IPS DF 4.7 (cell line): ENCODE measurements around the gene MRFAP1L1.
"Not testable (repeated sequence)": the region's sequence is repeated elsewhere in the genome, so short reads cannot be mapped to it uniquely, and the experiment has no call there.

Source experiments
- DNase-seq: peaks from one replicate; pipeline ENCODE4 v3.0.0-alpha.2; 2013; ENCODE audit warnings: low spot score; ENCODE audit errors: extremely low read depth

MRFAP1L1 gene

DNA sequence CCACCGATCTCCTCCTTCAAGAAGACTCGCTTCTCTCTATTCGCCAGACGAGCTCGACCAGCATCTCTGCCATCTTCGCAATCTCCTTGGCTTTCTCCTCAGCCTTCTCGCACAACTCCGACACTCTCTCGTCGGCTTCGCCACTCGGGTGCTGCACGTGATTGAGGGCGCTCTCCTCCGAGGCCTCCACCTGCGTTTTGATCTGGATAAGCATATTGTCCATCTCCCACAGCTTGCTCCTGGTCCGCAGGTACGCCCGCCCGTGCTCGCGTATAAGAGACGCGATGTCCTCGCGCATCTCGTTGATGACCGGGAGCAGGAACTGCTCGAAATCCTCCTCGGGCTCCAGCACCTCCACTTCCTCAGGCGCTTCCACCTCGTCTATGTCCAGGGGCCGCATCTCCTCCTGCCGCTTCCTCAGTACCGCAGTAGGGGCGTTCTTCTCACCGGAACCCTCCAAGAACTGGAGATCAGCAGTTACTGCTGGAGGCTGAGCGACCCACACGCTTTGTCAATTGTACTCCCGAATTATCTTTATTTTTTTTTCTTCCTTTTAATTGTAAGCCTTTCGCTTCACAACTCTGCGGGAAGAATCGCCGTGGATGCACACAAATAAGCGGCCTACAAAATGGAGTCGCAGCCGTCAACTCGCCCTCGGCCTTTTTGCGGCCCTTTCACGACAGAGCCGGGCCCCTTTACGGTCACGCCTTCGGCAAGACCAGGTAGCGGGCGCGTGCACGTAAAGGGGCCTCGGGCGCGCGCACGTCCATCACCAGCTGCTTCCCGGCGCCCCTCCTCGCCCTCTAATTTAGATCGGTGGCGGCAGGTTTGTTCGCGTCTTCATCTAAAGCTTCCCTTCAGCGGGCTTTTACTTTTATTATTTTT lies at the start of gene MRFAP1L1:
MRFAP1L1 (minus strand) TSS at position 636 of the 885 bp plus-strand sequence; CDS start at position 400, 236 bp downstream.
- DNase-seq: peak; percentile 72

- no peak for DNase-seq
Measured at GRCh38 chr4:6758728-6759127, 49.1 kb upstream of the MRFAP1L1 start.

GRCh38 chr4:6756345-6756744 lies 46.7 kb upstream of the MRFAP1L1 start:
- DNase-seq: not testable (repeated sequence)

DNA sequence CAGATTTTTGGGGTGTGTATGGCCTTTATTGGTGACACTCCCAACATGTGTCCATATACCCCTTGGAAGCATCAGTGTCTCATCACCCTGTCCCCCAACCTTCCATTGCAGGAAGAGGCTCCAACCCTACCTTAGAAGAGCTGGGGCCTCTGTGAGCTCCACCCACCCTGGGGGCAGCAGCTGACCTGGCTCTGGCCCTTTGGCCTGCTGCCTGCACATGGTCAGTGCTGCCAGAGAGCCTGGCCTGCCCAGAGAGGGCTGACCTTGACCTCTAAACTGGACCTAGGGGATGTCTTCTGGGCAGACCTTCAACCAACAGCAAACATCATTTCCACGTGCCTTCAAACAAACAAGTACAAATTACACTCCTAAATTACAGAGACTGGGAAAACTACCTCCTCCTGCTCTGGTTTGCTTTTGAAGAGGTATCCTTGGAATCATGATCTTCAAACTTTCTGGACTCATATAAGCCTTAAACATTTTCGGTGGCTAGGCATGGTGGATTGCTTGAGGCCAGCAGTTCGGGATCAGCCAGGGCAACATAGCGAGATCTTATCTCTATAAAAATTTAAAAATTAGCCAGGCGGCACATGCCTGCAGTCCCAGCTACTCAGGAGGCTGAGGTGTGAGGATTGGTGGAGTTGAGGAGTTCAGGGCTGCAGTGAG lies 45.6 kb upstream of the MRFAP1L1 start:
- no peak for DNase-seq

- no peak for DNase-seq
Measured at GRCh38 chr4:6754481-6755087, 44.9 kb upstream of the MRFAP1L1 start.

DNA sequence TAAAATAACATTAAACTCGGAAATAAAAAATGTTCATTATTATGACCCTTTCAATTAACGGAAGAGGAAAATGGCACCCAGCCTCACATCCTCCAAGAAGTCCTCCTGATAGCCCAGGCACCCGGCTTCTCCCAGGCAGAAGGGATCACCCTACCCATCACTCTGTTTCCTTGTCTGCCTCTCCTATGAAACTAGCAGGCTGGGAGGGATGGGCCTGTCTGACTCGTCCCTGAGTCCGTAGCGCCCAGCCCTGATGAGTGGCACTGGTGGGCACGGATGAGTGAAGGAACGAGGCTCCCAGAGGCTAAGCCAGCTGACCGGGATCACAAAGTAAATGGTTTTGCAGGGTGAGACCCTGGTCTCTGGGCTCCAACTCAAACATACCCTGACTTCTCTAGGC lies 44.2 kb upstream of the MRFAP1L1 start:
- DNase-seq: no peak

DNA sequence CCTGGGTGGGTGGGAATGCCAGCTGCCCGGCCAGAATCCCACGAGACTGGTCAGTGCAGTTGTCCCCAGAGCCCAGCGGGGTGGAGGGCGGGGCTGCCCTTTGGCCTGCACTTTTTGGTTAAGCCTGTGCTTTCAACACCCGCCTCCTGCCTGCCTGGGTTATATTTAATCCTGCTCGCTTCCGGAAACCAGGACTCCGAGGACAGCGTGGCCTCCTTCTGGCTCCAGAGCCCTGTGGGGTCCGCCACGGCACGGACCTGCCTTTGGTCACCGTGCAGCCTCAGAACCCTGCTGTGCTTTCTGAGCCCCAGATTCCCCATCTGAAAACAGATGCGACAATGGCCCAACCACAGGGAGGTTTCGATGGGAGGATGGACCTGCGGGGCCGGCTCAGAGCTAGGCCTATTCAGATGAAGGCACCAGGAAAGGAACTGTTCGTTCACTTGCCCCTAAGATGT lies 43.5 kb upstream of the MRFAP1L1 start:
- DNase-seq: no peak

DNA sequence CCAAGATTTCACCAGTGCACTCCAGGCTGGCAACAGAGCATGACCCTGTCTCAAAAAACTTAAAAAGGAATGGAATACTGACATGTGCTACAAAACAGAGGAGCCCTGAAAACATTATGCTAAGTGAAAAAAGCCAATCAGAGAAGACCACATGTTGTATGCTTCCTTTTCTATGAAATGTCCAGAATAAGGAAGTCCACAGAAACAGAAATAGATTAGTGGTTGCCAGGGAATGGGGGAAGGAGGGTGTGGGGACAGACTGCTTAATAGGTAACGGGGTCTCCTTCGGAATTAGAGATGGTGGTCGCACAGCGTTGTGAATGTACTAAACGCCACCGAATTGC lies 42.8 kb upstream of the MRFAP1L1 start:
- no peak for DNase-seq

GRCh38 chr4:6751611-6752485 lies 42.2 kb upstream of the MRFAP1L1 start:
- DNase-seq: no peak

DNA sequence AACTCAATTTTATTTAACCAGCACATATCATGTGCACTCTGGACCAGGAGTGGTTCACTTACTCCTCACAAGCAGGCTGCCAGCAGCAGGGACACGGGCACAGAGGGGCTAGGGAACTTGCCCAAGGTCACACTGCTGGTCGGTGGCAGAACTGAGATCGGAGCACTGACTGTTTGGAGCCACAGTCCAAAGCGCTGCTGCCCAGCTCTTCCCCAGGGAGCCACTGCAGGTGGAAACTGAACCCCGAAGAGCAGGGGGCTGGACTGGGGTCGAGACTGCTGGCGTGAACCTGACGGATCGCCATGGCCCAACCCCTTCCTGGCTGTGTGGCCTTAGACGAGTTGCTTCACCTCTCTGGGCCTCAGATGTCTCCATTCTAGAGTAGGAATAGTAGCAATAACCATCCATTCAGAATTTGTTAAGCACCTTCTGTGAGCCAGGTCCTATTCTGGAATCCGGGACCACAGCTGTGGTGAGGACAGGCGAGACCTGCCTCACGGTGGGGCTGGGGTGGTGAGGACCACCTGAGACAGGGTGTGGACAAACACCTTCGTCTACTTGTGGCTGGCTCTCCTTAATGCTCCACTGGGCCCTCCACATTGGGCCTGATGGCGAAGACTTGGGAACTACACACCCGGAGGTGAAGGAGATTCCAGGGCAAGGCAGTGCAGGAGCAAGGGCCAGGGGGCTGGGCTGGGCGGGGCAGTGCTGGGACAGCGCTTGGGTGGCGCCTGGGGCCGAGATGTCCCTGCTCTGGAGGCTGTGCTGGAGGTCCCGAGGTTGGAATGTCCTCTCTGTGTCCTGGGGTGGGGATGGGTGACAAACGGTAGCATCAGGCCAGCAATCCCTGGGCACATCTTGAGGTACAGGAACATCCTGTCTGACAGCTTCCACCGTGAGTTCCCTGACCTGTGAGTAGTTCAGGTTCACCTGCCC lies 40.9 kb upstream of the MRFAP1L1 start:
- no peak for DNase-seq

DNA sequence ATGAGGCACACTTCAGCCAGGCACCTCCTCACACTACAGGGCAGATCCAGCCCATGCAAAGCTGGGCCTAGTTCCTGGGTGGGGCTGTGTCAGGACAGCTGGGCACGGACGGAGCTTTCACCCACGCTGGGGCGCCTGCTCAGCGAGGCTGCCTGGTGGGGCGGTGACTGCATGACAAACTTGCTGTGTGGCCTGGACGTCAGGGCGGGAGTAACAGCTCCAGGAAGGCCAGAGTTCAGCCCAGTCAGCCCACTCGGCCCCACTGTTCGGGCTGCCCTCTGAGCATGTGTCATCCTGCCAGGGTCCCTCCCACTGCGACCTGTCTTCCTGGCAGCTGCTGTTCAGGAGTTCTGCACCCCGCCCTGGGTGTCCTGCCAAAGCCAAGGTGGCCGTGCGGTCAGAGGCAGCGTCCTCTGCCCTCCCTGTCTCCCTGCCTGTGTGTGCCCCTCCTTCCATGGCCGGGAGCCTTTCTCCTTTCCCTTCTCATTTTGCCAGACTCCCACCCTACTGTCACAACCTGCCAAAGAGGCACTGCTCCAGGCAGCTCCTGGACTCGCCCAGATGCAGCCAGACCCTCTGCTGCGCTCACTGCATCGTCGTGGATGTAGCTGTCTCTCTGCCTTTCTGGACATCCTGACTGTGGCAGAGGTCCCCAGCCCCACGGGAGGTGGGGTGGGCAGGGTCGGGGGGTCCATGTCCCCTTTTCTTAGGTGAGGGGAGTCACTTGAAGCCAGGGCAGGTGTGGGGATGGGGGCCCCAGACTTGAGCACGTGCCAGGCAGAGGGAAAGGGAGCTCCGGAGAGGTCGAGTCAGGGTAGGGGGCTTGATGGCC lies 39.9 kb upstream of the MRFAP1L1 start:
- no peak for DNase-seq

DNA sequence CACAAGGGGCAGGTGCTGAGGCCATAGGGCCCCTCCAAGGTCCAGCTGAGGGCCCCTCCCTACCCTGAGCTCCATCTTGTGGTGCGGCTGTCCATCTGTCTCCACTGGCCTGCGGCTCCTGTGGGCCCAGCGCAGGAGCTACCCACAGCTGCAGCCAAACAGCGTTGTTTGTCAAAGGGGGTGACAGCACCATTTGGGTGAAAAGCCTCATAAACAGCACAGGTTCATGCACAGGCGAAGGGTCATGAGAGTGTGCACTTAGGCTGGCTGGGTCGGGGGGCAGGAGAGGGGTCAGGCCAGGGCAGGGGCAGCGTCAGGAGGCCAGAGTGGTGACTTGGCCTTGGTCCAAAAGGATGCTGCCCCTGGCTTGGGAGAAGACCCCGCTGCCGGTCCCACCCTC lies 38.6 kb upstream of the MRFAP1L1 start:
- no peak for DNase-seq

DNA sequence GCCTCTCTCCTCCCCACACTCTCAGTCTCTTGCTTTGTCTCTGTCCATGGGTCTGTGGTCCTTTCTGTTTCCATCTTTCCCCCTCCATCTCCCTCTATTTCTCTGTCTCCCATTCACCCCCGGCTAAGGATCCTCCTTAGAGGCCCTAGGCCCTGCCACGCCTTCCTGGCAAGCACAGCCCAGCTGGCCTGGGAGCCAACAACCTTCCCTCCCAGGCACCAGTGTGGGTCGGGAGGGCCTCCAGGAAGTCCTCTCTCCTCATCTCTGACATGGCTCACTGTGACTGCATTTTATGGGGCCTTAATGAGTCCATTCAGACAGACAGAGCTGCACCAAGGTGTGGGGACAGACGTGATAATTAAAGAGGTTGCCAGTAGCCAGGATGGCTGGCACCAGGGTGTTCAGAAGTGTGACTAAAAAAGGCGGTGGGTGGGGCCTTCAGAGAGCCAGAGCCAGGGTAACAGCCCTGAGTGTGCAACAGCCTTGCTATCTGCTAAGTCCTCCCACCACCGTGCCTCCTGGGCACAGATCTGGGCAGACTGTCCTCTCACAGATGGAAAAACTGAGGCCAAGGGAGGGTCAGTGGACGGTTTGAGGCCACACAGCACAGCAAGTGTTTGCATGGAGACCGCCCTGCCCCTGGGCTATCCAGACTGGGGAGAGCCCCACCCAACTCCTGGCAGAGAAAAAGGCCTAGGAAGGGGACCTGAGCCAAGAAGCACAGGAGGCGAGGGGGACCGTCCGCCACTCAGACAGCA lies 37.8 kb upstream of the MRFAP1L1 start:
- no peak for DNase-seq

DNA sequence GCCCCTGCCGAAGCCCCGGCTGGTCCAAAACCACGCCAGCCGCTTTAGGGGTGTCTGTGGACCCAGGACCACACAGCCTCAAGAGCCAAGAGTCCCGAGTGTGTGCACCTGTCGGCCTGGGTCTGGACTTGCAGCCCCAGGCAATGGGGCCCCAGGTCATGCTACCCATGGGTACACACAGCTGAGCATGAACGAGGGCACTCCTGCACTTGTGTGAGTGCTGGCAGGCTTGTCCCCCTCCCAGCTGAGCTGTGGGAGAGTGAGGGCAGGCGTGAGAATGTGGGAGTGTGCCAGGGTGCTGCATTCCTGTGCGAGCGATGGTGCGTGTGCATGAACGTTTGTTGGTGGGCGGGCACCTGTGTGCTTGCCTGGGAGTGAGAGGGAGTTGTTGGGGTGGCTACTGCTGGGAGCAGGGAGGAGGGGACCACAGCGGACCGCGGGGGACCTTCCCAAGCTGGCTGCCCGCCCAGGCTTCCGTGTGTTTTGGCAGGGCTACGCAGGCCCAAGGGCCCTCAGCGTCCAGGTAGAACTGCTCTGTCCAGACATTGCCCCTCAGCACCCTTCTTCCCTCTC lies 37.1 kb upstream of the MRFAP1L1 start:
- DNase-seq: no peak

DNA sequence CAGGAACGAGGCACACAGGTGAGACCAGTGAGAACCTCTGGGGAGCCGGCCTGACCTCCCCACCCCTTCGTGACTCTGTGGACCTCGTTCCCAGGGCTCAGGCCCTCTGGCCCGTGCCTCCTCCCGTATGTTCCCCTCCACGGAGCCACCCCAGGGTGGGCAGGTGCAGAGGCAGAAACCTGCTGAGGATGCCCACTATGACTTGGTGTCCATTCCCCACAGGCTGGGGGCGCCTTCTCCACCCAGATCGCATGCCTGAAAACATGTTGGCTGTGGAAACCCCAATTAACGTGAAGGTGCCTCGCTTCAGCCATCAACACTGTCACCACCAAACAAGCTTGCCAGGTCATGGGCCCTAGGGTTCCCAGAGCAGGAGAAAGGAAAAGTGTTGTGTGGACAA lies 33.3 kb upstream of the MRFAP1L1 start:
- no peak for DNase-seq

DNA sequence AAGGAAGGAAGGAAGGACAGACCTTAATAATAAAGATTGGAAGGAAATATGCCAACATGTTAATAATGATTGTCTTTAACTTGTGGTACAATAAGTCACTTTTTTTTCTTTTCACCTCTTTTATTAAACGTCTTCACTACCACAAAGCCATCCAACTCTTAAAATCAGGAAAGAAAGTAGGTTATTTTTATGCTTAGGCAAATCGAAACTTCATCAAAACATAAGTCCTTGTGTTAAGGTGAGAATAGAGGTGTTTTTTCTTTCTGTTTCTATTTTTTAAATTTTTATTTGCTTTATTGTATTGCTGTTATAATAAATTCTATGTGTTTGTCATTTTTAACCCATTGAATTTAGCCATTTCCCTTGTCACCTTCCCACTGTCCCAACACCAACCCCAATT lies 32.8 kb upstream of the MRFAP1L1 start:
- DNase-seq: no peak

DNA sequence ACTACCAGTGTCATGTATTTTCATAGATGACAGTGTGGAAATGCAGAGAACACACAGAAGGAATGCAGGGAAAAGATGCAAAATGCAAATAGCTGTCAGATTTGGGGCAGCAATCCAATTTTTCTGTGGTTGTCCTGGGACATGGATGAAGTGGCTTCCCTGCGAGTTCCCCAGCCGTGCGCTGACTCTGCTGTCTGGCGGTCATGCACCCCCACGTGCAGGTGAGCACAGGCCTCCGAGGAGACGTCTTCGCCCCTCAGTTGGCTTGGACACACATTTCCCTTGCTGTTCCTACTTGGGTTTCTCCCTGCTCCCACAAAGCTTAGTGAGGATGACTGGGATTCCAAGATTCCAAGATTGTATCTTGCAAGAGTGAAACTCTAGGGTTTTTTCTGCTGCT lies 30.7 kb upstream of the MRFAP1L1 start:
- no peak for DNase-seq

DNA sequence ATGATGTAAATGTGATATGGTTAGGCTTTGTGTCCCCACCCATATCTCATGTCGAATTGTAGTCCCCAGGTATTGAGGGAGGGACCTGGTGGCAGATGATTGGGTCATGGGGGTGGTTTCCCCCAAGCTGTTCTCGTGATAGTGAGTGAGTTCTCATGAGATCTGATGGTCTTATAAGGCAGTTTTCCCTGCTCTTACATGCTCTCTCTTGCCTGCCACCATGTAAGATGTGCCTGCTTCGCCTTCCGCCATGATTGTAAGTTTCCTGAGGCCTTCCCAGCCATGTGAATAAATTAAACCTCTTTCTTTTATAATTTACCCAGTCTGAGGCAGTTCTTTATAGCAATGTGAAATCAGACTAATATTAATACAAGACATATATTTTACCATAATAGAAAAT lies 30.3 kb upstream of the MRFAP1L1 start:
- no peak for DNase-seq
